ENCODE data around the gene GFOD2.

Gene GFOD2

GRCh38 chr16:67628216-67628615, 90.9 kb downstream of the GFOD2 start:
- Histone ChIP-seq H3K9ac (ENCODE audit: low read length) (no peak overlapping the region), H3K27me3 (ENCODE audit: control insufficient read depth, insufficient read depth, low read length) (no peaks in the 10 kb centered on the region), H3K27ac (ENCODE audit: low read depth, low read length) (no peak overlapping the region), H3K4me1 (ENCODE audit: control insufficient read depth, insufficient read depth, low read length) (no peaks in the 10 kb centered on the region), H3K36me3 (ENCODE audit: control insufficient read depth, insufficient read depth, low read length) (peaks cover 35% of the 10 kb centered on the region), H3K4me3 (ENCODE audit: low read length) (no peak overlapping the region)
